Measurements from ENCODE around the gene KIAA1549. TPM values are rescaled to one million over a fixed set of nuclear protein-coding genes. Genes with fewer than 3 reads are reported as not detected.

KIAA1549 gene
- total RNA-seq, 1 donor from 2014 or later, result 10.8 TPM

GRCh38 chr7:138974675-138975292, 6.4 kb downstream of the KIAA1549 start:
- TF ChIP-seq, protein P1, sequence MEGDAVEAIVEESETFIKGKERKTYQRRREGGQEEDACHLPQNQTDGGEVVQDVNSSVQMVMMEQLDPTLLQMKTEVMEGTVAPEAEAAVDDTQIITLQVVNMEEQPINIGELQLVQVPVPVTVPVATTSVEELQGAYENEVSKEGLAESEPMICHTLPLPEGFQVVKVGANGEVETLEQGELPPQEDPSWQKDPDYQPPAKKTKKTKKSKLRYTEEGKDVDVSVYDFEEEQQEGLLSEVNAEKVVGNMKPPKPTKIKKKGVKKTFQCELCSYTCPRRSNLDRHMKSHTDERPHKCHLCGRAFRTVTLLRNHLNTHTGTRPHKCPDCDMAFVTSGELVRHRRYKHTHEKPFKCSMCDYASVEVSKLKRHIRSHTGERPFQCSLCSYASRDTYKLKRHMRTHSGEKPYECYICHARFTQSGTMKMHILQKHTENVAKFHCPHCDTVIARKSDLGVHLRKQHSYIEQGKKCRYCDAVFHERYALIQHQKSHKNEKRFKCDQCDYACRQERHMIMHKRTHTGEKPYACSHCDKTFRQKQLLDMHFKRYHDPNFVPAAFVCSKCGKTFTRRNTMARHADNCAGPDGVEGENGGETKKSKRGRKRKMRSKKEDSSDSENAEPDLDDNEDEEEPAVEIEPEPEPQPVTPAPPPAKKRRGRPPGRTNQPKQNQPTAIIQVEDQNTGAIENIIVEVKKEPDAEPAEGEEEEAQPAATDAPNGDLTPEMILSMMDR (IDR thresholded peaks at IDR 0.05; ENCODE audit: unreplicated experiment), result no peak
- peaks cover 5% of the 10 kb centered on the region for H3K27me3 Mint-ChIP-seq (ENCODE audit: unreplicated experiment)
- H3K36me3 Mint-ChIP-seq (ENCODE audit: low read depth, unreplicated experiment), result peaks cover 4% of the 10 kb centered on the region
- H3K9me3 Mint-ChIP-seq (ENCODE audit: unreplicated experiment), result no peaks in the 10 kb centered on the region
- no peak for DNase-seq (ENCODE audit: low spot score)
- no peak overlapping the region for H3K27ac Mint-ChIP-seq (ENCODE audit: unreplicated experiment)
- peaks cover 34% of the 10 kb centered on the region for H3K4me1 Mint-ChIP-seq (ENCODE audit: unreplicated experiment)
- H3K4me3 Mint-ChIP-seq (ENCODE audit: unreplicated experiment), result no peak overlapping the region

- DNase-seq (ENCODE audit: low spot score), result no peak
- Mint-ChIP-seq H3K27ac (ENCODE audit: unreplicated experiment) (no peak overlapping the region), H3K4me1 (ENCODE audit: unreplicated experiment) (peaks cover 31% of the 10 kb centered on the region), H3K36me3 (ENCODE audit: low read depth, unreplicated experiment) (peaks cover 4% of the 10 kb centered on the region), H3K9me3 (ENCODE audit: unreplicated experiment) (no peaks in the 10 kb centered on the region), H3K27me3 (ENCODE audit: unreplicated experiment) (peaks cover 5% of the 10 kb centered on the region), H3K4me3 (ENCODE audit: unreplicated experiment) (no peak overlapping the region)
- TF ChIP-seq, protein P1 (IDR thresholded peaks at IDR 0.05; ENCODE audit: unreplicated experiment), result no peak
Observed at GRCh38 chr7:138974103-138974502, 7.1 kb downstream of the KIAA1549 start.

DNA sequence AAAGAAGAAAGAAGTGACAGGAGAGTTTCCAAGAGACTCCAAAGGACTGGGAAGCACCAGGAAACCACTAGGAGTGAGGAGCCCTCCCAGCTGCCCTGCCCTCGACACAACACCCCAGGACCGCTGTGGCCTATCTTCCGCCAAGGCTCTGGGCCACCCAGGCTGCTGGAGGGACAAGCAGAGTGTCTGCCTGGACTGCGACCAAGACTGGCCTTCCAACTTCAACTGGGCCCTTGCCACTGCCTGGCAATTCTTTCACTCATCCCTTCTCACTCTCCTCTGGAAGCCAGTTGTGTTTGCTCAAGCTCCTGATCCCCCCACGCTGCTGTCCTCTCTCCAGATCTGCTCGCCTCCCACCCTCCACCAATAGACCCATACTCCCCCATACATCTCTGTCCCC, 10.2 kb downstream of the KIAA1549 start:
- peaks cover 29% of the 10 kb centered on the region for H3K4me1 Mint-ChIP-seq (ENCODE audit: unreplicated experiment)
- peaks cover 4% of the 10 kb centered on the region for H3K27me3 Mint-ChIP-seq (ENCODE audit: unreplicated experiment)
- no peak for DNase-seq (ENCODE audit: low spot score)
- H3K9me3 Mint-ChIP-seq (ENCODE audit: unreplicated experiment), result no peaks in the 10 kb centered on the region
- H3K4me3 Mint-ChIP-seq (ENCODE audit: unreplicated experiment), result no peak overlapping the region
- H3K27ac Mint-ChIP-seq (ENCODE audit: unreplicated experiment), result no peak overlapping the region
- H3K36me3 Mint-ChIP-seq (ENCODE audit: low read depth, unreplicated experiment), result peaks cover 18% of the 10 kb centered on the region
- TF ChIP-seq, protein P1 (IDR thresholded peaks at IDR 0.05; ENCODE audit: unreplicated experiment), result no peak

DNA sequence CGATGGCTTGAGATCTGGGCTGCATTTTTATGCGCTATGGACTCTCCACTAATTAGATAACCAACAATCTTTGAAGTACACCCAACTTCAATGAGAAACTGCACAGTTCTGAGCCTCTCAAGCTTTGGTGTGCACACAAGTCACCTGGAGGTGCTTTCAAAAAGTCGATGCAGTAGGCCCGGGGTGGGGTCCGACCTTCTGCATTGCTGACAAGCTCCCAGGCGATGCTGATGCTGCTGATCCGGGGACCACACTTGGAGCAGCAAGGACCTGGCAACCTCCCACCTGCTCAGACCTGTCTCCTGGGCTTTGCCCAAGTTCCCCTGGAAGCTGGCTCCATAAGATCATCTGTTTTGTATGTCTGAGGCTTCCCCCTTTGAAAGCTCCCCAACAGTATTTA, 10.7 kb downstream of the KIAA1549 start:
- H3K27me3 Mint-ChIP-seq (ENCODE audit: unreplicated experiment), result peaks cover 2% of the 10 kb centered on the region
- H3K9me3 Mint-ChIP-seq (ENCODE audit: unreplicated experiment), result no peaks in the 10 kb centered on the region
- no peak overlapping the region for H3K4me3 Mint-ChIP-seq (ENCODE audit: unreplicated experiment)
- TF ChIP-seq, protein P1 (IDR thresholded peaks at IDR 0.05; ENCODE audit: unreplicated experiment), result no peak
- H3K27ac Mint-ChIP-seq (ENCODE audit: unreplicated experiment), result no peak overlapping the region
- no peak for DNase-seq (ENCODE audit: low spot score)
- peaks cover 27% of the 10 kb centered on the region for H3K4me1 Mint-ChIP-seq (ENCODE audit: unreplicated experiment)
- H3K36me3 Mint-ChIP-seq (ENCODE audit: low read depth, unreplicated experiment), result peaks cover 20% of the 10 kb centered on the region

- Mint-ChIP-seq H3K36me3 (ENCODE audit: low read depth, unreplicated experiment) (peaks cover 15% of the 10 kb centered on the region), H3K27me3 (ENCODE audit: unreplicated experiment) (no peaks in the 10 kb centered on the region), H3K9me3 (ENCODE audit: unreplicated experiment) (no peaks in the 10 kb centered on the region)
Observed at GRCh38 chr7:138967159-138967558, 14.0 kb downstream of the KIAA1549 start.

More at GRCh38 chr7:138967159-138967558, 14.0 kb downstream of the KIAA1549 start:
- TF ChIP-seq, protein P1 (IDR thresholded peaks at IDR 0.05; ENCODE audit: unreplicated experiment), result no peak
- no peak overlapping the region for H3K4me3 Mint-ChIP-seq (ENCODE audit: unreplicated experiment)
- H3K4me1 Mint-ChIP-seq (ENCODE audit: unreplicated experiment), result peaks cover 15% of the 10 kb centered on the region
- no peak for DNase-seq (ENCODE audit: low spot score)
- no peak overlapping the region for H3K27ac Mint-ChIP-seq (ENCODE audit: unreplicated experiment)

All from endothelial cell (in vitro differentiated cells).